CD4-positive, alpha-beta T cell treated with Interleukin-12 subunit alpha and Interleukin-12 subunit beta, for 1 hour (primary cell): ENCODE data around the gene PSD.

ENCODE experiments used
- DNase-seq: peaks from one replicate; pipeline ENCODE4 v3.0.0-alpha.2; 2020

PSD gene

GRCh38 chr10:102437515-102437914 is 18.9 kb upstream of the PSD start:
- DNase-seq = no peak

DNA sequence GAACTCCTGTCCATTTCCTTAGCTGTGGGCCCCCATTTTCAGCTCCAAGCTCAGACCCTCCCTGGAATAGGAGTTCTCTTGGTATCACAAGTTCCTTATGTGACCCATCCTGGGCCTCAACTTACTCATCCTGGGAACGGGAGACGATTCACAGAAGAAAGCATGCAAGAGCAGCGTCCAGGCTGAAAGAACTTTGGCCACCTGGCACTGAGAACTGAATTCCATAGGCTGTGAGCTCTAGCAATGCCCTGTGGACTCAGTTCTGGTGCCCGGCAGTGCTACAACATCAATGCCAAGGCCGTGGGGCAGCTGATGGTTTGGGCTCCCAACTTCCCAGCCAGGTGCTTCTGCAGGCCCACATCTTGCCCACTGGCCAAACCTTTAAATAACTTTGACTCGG is 17.7 kb upstream of the PSD start:
- no peak for DNase-seq

GRCh38 chr10:102435529-102436233 is 17.1 kb upstream of the PSD start:
- DNase-seq = peak; percentile 36

- DNase-seq = no peak
Measured at GRCh38 chr10:102435133-102435497, 16.5 kb upstream of the PSD start.

GRCh38 chr10:102434394-102435132 is 16.0 kb upstream of the PSD start:
- no peak for DNase-seq

DNA sequence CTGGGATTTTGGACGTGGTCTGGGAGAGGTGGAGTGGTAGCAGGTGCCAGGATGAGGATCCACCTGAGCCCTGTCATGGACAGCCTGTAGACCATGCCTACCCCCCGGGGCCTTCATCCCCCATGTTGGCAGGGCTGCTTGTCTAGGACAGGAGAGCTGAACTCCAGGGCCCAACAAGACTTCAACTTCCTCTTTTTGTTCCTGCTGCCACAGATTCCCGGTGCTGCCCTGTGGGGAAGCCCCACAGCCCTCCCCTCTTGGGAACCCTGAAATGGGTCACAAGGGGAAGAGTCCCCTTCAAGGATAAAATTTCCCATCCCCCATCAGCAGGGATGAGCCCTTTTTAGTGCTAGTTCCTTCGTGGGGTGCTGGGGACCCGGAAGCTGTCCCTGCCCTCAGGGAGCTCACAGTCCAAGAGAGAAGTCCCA is 15.0 kb upstream of the PSD start:
- DNase-seq = no peak

- DNase-seq = peak; percentile 97
Measured at GRCh38 chr10:102432162-102432950, 13.8 kb upstream of the PSD start, which contains the start of gene CUEDC2. Gene CUEDC2, minus strand, starts transcription at chr10:102432574. Its CDS starts 7,386 bp downstream, at chr10:102425188.

- DNase-seq = no peak
Measured at GRCh38 chr10:102431452-102432124, 13.0 kb upstream of the PSD start.

GRCh38 chr10:102429468-102429867 is 10.9 kb upstream of the PSD start:
- no peak for DNase-seq

DNA sequence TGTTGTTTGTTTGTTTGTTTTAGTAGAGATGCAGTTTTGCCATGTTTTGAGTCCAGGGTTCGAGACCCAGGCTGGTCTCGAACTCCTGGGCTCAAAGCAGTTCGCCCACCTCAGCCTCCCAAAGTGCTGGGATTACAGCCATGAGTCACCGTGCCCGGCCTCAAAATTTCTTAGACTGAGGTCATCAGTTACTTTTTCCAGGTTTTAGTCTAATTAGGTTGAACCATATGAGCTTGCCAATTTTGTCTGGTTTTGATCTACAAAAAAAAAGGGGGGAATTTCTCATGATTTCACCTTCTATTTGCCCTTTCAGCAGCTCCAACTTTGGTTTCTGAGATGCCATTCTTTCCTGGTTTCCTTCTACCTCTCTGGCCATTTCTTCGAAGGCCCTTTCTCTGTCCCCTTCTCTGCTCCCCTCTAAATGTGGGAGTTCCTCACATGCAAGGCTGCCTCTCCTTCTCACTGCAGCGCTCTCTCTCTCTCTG is 8.3 kb upstream of the PSD start:
- DNase-seq = no peak

DNA sequence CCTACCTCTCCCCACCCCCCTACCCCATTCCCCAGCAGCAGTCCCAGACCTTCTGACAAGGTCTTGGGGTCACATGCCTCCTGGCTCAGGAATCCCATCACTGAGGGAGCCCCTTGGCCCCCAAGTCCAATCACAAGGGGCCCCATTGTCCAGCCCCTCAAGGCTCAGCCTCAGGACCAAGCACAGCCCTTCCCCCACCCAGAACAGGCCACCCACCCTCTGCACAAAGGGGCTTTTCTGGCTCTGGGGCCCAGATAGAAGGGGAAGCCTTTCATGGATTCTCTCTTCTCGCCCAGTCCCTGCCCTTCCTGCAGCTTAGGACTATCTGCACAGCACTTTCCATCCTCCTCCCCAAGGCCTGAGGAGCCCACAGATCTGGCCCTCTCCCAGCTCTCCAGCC is 6.9 kb upstream of the PSD start:
- no peak for DNase-seq

GRCh38 chr10:102424916-102425315 is 6.3 kb upstream of the PSD start:
- DNase-seq = no peak

GRCh38 chr10:102424145-102424544 is 5.6 kb upstream of the PSD start:
- DNase-seq = no peak

DNA sequence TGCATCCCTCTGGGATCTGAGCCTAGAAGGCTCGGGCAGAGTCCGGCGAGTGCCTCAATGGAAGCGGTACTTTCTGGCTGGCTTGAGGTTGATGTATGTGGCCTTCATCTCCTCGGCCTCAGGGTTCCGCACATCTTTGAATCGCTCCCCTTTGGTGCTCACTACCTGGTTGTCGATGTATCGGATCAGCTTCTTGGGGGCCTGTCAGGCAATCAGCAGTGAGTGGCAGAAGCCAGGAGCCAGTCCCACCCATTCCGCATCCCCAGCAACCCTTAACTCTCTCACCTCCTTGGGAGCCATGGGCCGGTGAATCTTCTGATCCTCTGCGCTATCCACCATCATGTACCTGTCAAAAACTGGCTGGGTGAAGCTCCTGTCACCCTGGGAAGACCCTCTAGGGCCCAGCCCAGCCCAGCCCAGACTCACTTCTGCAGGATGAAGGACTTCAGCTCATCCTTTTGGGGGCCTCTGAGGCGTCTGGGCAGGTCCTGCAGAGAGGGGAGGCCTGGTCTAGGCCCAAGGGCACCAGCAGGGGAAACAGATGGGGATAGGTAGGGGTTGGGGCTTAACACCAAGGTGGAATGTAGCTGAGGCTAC is 4.9 kb upstream of the PSD start:
- DNase-seq = no peak

DNA sequence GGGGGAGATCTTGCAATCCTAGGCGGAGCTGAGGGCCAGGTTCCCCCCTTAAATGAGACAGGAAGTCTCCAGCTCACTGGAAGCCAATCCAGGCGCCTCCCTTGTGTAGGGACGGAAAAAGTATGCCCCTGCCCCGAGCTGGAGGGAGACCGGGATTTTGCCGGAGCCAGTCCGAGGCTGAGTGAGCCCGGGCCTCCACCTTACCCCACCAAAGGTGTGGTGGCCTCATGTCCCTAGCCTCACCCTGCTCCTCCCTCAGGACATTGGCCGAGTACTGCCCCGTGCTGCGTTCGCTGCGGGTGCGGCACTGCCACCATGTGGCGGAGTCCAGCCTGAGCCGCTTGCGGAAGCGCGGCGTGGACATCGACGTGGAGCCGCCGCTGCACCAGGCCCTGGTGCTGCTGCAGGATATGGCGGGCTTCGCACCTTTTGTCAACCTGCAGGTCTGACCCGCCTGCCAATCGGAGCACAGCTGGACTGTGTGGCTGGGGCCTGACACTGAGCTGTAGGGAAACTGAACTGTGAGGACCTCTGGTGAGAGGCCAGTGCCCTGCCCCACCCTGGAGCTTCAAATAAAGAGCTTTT is 4.1 kb upstream of the PSD start:
- DNase-seq = peak; percentile 53

GRCh38 chr10:102421757-102422512 is 3.4 kb upstream of the PSD start:
- DNase-seq = peak; percentile 21

GRCh38 chr10:102421507-102421756 is 2.8 kb upstream of the PSD start:
- DNase-seq = no peak

GRCh38 chr10:102420714-102421506 is 2.3 kb upstream of the PSD start, which contains the start of gene FBXL15:
Gene FBXL15, plus strand, starts transcription at chr10:102420836. Its CDS starts 294 bp downstream, at chr10:102421130.
- peak; percentile 97 for DNase-seq

DNA sequence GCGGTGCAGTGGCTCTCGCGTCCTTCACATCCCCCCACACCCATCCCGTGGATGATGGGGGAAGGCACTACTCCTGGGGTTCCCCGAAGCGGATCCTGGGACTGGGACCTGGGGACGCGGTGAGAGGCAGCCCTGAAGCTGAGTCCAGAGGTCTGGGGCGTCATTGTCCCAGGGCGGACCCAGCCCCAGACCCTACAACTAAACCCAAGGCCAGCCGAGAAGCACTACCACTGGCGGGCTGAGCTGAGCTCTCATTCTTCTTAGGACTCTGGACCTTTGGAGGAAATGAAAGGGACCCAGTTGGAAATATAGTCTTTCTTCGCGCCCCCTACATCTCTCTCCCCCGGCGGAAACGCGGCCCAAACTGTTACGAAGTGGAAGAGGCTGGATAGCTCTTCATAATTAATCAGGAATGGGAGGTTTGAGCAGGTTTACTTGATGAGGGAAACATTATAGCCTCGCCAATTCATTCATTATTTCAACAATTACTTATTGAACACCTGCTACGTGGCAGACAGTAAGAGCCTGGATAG is 1.7 kb upstream of the PSD start:
- no peak for DNase-seq
